ENCODE measurements around the gene CDC23.

The CDC23 gene

GRCh38 chr5:138140268-138140667 lies 72.9 kb downstream of the CDC23 start:
- no peak for DNase-seq (ENCODE audit: low read depth in 3 of 3)

DNA sequence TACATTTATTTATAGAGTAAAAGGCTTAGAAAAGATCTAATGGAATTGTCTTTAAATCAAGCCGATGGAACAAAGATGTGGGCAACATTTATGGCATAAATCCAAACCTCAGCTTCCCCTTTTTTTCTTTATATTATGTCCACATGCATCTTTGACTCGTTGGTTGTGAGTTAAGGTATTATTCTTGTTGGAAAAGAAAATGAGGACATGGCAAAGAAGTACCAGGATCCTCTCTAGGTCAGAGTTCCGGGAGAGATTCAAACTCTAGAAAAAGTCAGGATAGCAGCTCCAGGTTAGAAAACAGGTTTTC lies 73.4 kb downstream of the CDC23 start:
- DNase-seq (ENCODE audit: low read depth in 3 of 3), result no peak

GRCh38 chr5:138138949-138139780 lies 74.0 kb downstream of the CDC23 start, which contains the start of gene NME5:
NME5 (minus strand) TSS chr5:138139428; CDS start chr5:138138780, 648 bp downstream.
- DNase-seq (ENCODE audit: low read depth in 3 of 3), result no peak

Measured in stimulated activated CD4-positive, alpha-beta T cell treated with anti-CD3 and anti-CD28 coated beads, TNF-alpha, amount 100 ng/mL, for 24 hours (primary cell).